Mucosa of stomach (tissue), 1 donor: ENCODE measurements around the gene INTS1.

Experiments
- H3K27me3 ChIP-seq: one replicate; pipeline ENCODE4 v1.7.0; 2013; ENCODE audit warnings: mild to moderate bottlenecking, low read length; ENCODE audit not compliant: control insufficient read depth, insufficient read depth
- H3K36me3 ChIP-seq: one replicate; pipeline ENCODE4 v1.7.0; 2013; ENCODE audit warnings: low read length; ENCODE audit not compliant: control insufficient read depth, insufficient read depth
- H3K4me1 ChIP-seq: one replicate; pipeline ENCODE4 v1.7.0; 2013; ENCODE audit warnings: mild to moderate bottlenecking, low read length; ENCODE audit not compliant: control insufficient read depth, insufficient read depth
- H3K4me3 ChIP-seq: one replicate; pipeline ENCODE4 v1.7.0; 2013; ENCODE audit warnings: low read length
- H3K9ac ChIP-seq: one replicate; pipeline ENCODE4 v1.7.0; 2013; ENCODE audit warnings: mild to moderate bottlenecking, low read length, moderate library complexity
- H3K9me3 ChIP-seq: one replicate; pipeline ENCODE4 v1.7.0; 2013; ENCODE audit warnings: mild to moderate bottlenecking, low read length, moderate library complexity; ENCODE audit not compliant: control insufficient read depth
- donor health status: Pancreatic carcinoma.

The INTS1 gene

DNA sequence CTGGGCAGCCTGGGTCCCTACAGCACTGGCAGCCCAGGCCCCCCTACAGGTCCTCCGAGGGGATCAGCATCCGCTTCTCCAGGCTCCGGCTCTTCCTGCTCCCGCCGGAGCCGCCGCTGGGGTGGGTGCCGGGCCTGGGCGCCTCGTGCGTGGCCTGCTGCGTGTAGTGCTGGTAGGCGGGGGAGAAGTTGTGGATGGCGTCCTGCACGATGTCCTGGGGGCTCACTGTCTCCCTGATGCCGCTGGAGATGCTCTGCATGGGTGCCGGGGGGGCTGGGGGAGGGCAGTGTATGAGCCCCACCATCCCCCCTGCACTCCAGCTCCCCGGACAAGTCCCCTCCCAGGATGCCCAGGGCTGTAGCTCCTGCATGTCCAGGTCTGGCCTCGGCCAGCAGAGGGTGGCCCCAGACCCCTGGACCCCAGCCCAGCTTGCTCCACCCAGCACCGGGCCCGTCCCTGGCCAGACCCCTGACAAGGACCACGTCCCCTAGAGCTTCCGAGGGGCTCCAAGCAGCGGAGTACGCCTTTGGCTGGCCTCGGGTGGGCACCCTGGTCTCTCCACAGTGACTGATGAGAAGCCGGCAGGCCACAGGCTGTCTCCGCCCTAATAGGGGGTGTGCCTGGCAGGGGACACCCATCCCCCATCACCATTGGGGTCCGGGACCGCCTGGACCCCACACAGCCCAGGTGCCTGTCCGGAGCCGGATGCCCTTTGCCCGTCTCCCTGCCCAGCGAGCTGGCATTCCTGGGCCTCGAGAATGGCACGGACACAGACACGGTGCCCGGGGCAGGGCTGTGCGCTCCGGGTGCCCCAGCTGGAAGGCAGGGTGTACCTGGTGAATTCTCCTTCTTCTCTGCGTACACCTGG, 43.0 kb upstream of the INTS1 start:
- Histone ChIP-seq H3K9ac (no peak overlapping the region), H3K4me3 (no peak overlapping the region), H3K36me3 (no peaks in the 10 kb centered on the region), H3K4me1 (no peaks in the 10 kb centered on the region), H3K27me3 (no peaks in the 10 kb centered on the region), H3K9me3 (no peaks in the 10 kb centered on the region)

GRCh38 chr7:1546274-1546908, 42.2 kb upstream of the INTS1 start:
- H3K27me3 ChIP-seq: no peaks in the 10 kb centered on the region
- H3K36me3 ChIP-seq: no peaks in the 10 kb centered on the region
- no peaks in the 10 kb centered on the region for H3K9me3 ChIP-seq
- H3K4me1 ChIP-seq: no peaks in the 10 kb centered on the region
- H3K4me3 ChIP-seq: no peak overlapping the region
- H3K9ac ChIP-seq: no peak overlapping the region

DNA sequence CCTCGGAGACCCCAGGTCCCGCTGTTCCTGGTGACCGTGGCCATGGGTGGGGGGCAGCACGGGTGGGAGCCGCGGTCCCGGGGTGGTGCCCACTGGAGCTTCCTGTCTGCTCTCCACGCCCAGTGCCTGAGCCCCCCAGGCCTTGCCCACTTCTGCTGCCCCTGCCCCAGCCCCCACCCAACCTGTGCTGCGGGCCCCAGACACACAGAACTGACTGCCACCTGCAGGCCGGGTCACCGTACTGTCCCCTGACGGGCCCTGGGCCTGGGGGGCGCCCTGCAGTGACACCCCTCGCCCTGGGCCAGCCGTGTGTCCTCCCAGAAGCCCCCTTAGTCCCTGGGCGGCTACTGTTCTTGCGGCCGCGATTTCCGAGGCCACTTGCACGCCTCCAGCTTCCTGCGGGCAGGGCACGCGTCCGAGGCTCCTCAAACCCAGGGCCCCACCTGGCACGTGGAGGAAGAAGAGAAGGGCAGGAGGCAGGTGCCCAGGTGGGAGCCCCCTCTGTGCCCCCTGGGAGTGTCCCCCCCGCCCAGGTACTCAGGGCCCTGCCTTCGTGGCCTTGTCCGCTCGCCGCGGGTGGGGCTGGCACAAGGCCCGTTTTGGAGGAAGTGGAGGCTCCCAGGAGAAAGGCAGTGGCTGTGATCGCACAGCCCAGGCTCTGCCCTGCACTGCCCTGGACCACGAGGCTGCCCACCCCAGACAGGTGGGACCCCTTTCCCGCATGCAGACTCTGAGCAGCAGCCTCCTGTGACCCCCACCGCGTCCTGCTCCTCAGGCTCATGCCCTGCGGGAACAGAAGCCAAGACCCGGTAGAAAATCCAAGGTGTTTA, 41.4 kb upstream of the INTS1 start:
- Histone ChIP-seq H3K4me1 (no peaks in the 10 kb centered on the region), H3K9me3 (no peaks in the 10 kb centered on the region), H3K4me3 (no peak overlapping the region), H3K36me3 (peaks cover 7% of the 10 kb centered on the region), H3K9ac (no peak overlapping the region), H3K27me3 (no peaks in the 10 kb centered on the region)

GRCh38 chr7:1544896-1545416, 40.8 kb upstream of the INTS1 start:
- H3K9me3 ChIP-seq: no peaks in the 10 kb centered on the region
- no peaks in the 10 kb centered on the region for H3K27me3 ChIP-seq
- H3K4me3 ChIP-seq: no peak overlapping the region
- peaks cover 10% of the 10 kb centered on the region for H3K36me3 ChIP-seq
- no peaks in the 10 kb centered on the region for H3K4me1 ChIP-seq
- H3K9ac ChIP-seq: no peak overlapping the region

- Histone ChIP-seq H3K4me1 (no peaks in the 10 kb centered on the region), H3K9ac (no peak overlapping the region), H3K9me3 (no peaks in the 10 kb centered on the region), H3K36me3 (peaks cover 11% of the 10 kb centered on the region), H3K27me3 (no peaks in the 10 kb centered on the region), H3K4me3 (no peak overlapping the region)
These were observed 40.1 kb upstream of the INTS1 start for GRCh38 chr7:1544178-1544895.

DNA sequence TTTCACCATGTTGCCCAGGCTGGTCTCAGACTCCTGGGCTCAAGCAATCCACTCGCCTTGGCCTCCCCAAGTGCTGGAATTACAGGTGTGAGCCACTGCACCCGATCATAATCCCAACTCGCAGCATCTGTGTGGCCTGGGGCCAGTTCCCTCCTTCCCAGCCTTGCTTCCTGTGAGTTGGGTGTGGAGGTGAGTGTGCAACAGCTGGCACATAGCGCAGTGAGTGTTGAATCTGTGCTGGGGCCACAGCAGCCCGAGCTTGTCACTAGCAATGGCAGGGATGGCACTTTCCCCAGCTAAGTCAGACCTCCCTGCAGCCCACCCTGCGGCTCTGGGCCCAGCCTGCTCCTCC, 39.6 kb upstream of the INTS1 start:
- Histone ChIP-seq H3K36me3 (peaks cover 13% of the 10 kb centered on the region), H3K4me3 (no peak overlapping the region), H3K27me3 (no peaks in the 10 kb centered on the region), H3K9ac (no peak overlapping the region), H3K4me1 (no peaks in the 10 kb centered on the region), H3K9me3 (no peaks in the 10 kb centered on the region)

DNA sequence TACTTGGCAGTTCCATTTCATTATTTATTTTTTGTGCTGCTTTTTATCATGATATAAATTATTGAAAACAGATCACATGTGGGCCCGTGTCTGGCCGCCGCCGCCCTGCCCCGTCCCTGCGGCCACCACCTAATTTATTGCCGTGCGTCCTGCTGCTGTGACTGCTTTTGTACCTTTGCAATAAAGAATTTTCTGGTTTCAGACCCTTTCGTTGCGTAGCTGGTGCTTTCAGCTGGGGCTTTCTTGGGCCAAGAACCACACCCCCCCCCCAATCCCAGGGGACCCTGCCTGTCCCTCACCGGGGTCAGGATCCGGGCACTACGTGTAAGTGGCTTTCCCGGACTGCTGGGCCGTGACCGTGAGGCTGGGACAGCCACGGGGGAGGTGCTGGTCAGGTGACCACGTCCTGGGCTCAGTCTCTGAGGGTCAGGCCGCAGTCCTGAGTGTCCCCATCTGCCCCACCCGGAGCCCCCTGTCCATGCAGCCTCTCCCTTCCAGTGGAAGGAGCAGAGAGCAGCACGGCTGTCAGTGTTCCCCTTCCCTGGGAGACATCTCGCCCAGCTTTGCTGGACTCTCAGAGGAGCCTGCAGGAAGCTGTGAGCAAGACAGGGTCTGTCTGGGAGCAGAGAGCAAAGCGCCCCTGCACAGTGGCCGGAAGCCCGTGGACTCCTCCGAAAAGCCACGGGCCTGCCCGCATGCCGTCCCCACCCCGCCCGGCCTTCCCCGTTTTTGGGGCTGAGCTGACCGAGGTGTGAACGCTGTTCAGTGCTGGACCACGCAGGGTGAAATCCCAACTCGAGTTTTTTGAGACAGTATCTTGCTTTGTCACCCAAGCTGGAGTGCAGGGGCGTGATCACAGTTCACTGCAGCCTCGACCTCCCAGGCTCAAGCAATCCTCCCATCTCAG, 38.9 kb upstream of the INTS1 start:
- Histone ChIP-seq H3K4me3 (no peak overlapping the region), H3K9me3 (no peaks in the 10 kb centered on the region), H3K27me3 (no peaks in the 10 kb centered on the region), H3K4me1 (peaks cover 5% of the 10 kb centered on the region), H3K36me3 (peaks cover 13% of the 10 kb centered on the region), H3K9ac (no peak overlapping the region)

DNA sequence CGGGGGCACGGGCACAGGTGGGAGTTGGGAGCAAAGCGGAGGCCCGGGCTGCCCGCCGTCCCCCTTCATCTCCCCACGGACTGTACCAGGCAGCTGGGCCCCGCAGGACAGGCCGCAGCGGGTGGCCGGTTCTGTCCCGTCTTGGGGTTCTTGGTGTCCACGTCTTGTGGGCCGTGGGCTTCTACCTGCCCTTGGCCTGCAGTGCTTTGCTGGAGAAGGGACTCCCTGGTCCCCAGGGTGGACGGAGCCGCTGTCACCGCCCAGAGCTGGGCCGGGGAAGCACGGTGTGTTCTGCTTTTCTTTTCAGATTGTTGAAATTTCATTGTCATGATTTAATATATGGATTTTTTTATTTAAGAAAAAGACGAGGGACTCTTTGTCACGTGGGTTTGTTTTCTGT, 38.1 kb upstream of the INTS1 start:
- Histone ChIP-seq H3K9ac (no peak overlapping the region), H3K4me3 (no peak overlapping the region), H3K4me1 (peaks cover 12% of the 10 kb centered on the region), H3K9me3 (no peaks in the 10 kb centered on the region), H3K36me3 (peaks cover 13% of the 10 kb centered on the region), H3K27me3 (no peaks in the 10 kb centered on the region)

DNA sequence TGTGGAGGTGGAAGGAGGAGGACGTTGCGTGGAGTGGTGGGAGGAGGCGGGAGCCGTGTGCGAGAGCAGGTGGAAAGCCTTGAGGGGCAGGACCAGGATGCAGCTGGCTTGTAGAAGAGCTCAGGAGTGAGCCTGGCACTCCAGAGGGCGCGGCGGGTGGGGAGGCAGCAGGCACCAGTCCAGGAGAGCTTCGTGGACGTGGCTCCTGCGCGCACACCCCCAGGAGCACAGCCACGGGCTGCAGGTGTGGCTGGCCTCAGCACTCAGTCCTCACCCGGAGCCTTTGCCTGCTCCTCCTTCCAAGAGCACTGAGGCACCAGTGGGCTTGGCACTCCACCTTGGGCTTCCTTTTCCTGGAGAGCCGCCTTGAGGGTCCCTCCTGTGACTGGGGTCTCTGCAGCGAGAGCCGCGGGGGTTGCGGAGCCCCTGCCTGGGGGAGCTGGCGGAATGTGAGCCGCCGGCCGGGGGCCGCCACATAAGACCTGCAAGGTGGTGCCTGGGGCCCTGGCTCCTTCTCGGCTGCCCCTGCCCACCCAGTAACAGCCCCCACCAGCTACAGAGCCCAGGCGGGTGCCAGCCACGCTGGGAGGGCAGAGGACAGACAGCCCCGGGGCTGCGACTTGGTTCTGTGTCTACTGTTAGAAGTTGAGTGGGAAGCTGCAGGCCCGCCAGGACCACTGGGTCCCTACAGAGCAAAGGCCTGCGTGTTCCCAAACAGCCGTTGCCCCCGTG, 37.4 kb upstream of the INTS1 start:
- Histone ChIP-seq H3K27me3 (no peaks in the 10 kb centered on the region), H3K9ac (no peak overlapping the region), H3K9me3 (no peaks in the 10 kb centered on the region), H3K4me3 (no peak overlapping the region), H3K4me1 (peaks cover 19% of the 10 kb centered on the region), H3K36me3 (peaks cover 13% of the 10 kb centered on the region)

GRCh38 chr7:1540776-1541271, 36.6 kb upstream of the INTS1 start:
- Histone ChIP-seq H3K9ac (no peak overlapping the region), H3K9me3 (no peaks in the 10 kb centered on the region), H3K4me1 (peaks cover 24% of the 10 kb centered on the region), H3K4me3 (no peak overlapping the region), H3K36me3 (peaks cover 13% of the 10 kb centered on the region), H3K27me3 (no peaks in the 10 kb centered on the region)
